Measurements from ENCODE around the gene ELFN1.

DNA sequence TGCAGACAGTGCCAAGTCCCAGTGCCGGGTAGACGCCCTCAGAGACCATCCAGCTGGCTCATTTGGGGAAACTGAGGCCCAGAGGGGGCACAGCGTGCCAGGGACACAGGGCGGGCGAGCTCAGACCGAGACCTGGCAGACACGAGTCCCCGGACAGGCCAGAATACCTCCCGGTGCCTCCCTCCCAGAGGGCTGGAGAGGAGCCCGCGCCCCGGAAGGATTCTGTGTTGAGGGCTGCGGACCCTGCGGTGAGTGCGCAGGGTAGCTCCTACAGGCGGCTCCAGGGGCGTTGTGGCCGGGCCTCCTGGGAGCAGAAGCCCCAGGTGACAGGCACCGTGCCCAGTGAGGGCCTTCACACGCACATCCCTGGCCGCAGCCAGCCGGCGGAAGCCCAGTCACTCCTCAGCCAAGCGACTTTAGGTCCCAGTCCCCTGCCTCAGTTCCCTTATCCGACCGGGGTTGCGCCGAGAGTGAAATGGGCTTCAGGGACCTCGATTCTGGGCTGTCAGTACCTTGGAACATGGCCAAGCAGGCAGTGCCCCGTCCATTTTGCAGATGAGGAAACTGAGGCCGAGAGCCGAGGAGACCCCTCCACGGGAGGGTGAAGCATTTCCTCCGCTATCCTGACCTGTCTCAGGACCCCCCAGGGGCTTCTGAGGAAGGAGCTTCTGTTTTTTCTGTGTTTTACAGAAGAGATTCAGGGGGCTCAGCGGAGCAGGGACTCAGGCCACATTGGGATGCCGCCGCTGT is 73.6 kb downstream of the ELFN1 start:
- TF ChIP-seq POLR2AphosphoS5 (IDR thresholded peaks at IDR 0.05): no peak
- no peak for TF ChIP-seq EP300 (IDR thresholded peaks at IDR 0.05)
- TF ChIP-seq POLR2A (IDR thresholded peaks at IDR 0.05): no peak
